ENCODE results near the gene COMMD1. TPM values are rescaled to one million over a fixed set of nuclear protein-coding genes. Genes with fewer than 3 reads are reported as not detected.
"Not testable (repeated sequence)": the region's sequence is repeated elsewhere in the genome, so short reads cannot be mapped to it uniquely, and the experiment has no call there.

The COMMD1 gene
- polyA plus RNA-seq, 1 donor from 2014 or later, result 69.1 TPM

DNA sequence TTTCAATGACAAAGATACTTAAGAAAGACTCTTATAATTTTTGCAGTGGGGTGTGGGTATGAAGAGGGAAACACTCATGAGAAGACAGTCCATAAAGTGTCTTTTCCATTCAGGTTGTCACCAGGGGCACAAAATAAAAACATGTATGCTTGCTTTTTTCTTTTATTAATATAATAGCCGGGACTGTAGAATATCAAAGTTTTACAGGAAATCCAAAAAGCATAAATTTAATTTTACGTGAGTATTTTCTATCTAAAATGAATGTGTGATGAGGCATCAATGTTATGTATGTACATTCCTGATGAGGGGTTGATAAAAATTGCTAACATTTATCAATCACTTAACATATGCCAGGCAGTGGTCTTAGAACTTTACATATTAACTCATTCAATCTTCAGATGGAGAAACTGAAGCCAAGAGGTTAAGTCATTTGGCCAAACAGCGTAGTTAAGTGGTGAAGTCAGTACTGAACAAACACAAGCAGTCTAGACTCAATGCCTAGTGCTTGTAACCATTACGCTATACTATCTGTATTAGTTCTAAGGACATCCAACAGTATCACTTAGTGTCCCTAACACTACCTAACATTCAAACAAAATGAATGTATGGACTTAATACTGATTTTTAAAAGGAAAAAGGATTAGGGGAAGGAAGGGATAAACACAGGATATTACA is 27.8 kb upstream of the COMMD1 start:
- Histone ChIP-seq H3K9me2 (ENCODE audit: insufficient read depth, low read length) (no peaks in the 10 kb centered on the region), H2AFZ (ENCODE audit: low read depth, low read length) (no peak overlapping the region), H3K27me3 (ENCODE audit: insufficient read depth, low read depth, low read length) (no peaks in the 10 kb centered on the region), H3K9me3 (ENCODE audit: low read length) (no peaks in the 10 kb centered on the region), H3K4me2 (ENCODE audit: low read length) (no peak overlapping the region), H3K9ac (ENCODE audit: low read length) (no peak overlapping the region), H4K20me1 (ENCODE audit: insufficient read depth) (no peaks in the 10 kb centered on the region), H3F3A (ENCODE audit: insufficient read depth, low read length, poor library complexity, severe bottlenecking) (no peaks in the 10 kb centered on the region), H3K4me3 (ENCODE audit: low read length) (no peak overlapping the region), H3K79me2 (replicated peaks; ENCODE audit: insufficient read depth, low read length) (no peaks in the 10 kb centered on the region), H3K36me3 (ENCODE audit: insufficient read depth, low read length) (peaks cover 7% of the 10 kb centered on the region), H3K27ac (ENCODE audit: low read length) (no peak overlapping the region)
- TF ChIP-seq REST (IDR thresholded peaks at IDR 0.05; ENCODE audit: borderline replicate concordance) (no peak), MXI1 (conservative IDR thresholded peaks at IDR 0.05; ENCODE audit: poor library complexity, severe bottlenecking) (no peak), TAF1 (IDR thresholded peaks at IDR 0.05; ENCODE audit: low read depth) (no peak), EP300 (conservative IDR thresholded peaks at IDR 0.05; ENCODE audit: poor library complexity, severe bottlenecking) (no peak), POLR2AphosphoS5 (IDR thresholded peaks at IDR 0.05) (no peak), SMC3 (conservative IDR thresholded peaks at IDR 0.05; ENCODE audit: poor library complexity) (no peak), RAD21 (conservative IDR thresholded peaks at IDR 0.05) (no peak), EZH2 (IDR thresholded peaks at IDR 0.05; ENCODE audit: borderline replicate concordance, insufficient read depth, low read length, poor library complexity, severe bottlenecking) (no peak)
- TF ChIP-seq, protein P1, sequence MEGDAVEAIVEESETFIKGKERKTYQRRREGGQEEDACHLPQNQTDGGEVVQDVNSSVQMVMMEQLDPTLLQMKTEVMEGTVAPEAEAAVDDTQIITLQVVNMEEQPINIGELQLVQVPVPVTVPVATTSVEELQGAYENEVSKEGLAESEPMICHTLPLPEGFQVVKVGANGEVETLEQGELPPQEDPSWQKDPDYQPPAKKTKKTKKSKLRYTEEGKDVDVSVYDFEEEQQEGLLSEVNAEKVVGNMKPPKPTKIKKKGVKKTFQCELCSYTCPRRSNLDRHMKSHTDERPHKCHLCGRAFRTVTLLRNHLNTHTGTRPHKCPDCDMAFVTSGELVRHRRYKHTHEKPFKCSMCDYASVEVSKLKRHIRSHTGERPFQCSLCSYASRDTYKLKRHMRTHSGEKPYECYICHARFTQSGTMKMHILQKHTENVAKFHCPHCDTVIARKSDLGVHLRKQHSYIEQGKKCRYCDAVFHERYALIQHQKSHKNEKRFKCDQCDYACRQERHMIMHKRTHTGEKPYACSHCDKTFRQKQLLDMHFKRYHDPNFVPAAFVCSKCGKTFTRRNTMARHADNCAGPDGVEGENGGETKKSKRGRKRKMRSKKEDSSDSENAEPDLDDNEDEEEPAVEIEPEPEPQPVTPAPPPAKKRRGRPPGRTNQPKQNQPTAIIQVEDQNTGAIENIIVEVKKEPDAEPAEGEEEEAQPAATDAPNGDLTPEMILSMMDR (IDR thresholded peaks at IDR 0.05; ENCODE audit: poor library complexity, severe bottlenecking), result no peak

- no peak overlapping the region for H3K27ac ChIP-seq (ENCODE audit: low read length)
- no peaks in the 10 kb centered on the region for H3K9me3 ChIP-seq (ENCODE audit: low read length)
- no peaks in the 10 kb centered on the region for H4K20me1 ChIP-seq (ENCODE audit: insufficient read depth)
- no peaks in the 10 kb centered on the region for H3F3A ChIP-seq (ENCODE audit: insufficient read depth, low read length, poor library complexity, severe bottlenecking)
- H3K79me2 ChIP-seq (replicated peaks; ENCODE audit: insufficient read depth, low read length), result peaks cover 3% of the 10 kb centered on the region
- H3K4me3 ChIP-seq (ENCODE audit: low read length), result no peak overlapping the region
- H2AFZ ChIP-seq (ENCODE audit: low read depth, low read length), result no peak overlapping the region
- no peaks in the 10 kb centered on the region for H3K9me2 ChIP-seq (ENCODE audit: insufficient read depth, low read length)
- H3K27me3 ChIP-seq (ENCODE audit: insufficient read depth, low read depth, low read length), result no peaks in the 10 kb centered on the region
- peaks cover 7% of the 10 kb centered on the region for H3K36me3 ChIP-seq (ENCODE audit: insufficient read depth, low read length)
- no peak overlapping the region for H3K4me2 ChIP-seq (ENCODE audit: low read length)
- TF ChIP-seq, protein P1 (IDR thresholded peaks at IDR 0.05; ENCODE audit: poor library complexity, severe bottlenecking), result no peak
- no peak for TF ChIP-seq REST (IDR thresholded peaks at IDR 0.05; ENCODE audit: borderline replicate concordance)
- TF ChIP-seq EZH2 (IDR thresholded peaks at IDR 0.05; ENCODE audit: borderline replicate concordance, insufficient read depth, low read length, poor library complexity, severe bottlenecking), result no peak
- TF ChIP-seq RAD21 (conservative IDR thresholded peaks at IDR 0.05), result no peak
- H3K9ac ChIP-seq (ENCODE audit: low read length), result no peak overlapping the region
Observed at GRCh38 chr2:61878761-61879160, 26.7 kb upstream of the COMMD1 start.

DNA sequence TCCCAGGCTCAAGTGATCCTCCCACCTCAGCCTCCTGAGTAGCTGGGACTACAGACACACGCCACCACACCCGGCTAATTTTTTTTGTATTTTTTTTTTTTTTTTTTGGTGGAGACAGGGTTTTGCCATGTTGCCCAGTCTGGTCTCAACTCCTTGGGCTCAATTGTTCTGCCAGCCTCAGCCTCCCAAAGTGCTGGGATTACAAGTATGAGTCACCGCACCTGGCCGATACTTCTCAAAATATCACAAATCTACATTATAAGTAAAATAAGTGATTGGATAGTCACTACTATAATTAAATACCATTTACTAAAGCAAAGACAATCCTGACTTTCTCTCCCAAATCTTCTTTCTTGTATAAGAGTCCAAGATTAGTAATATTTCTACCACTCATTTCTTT is 26.1 kb upstream of the COMMD1 start:
- not testable (repeated sequence) for H3K9me2 ChIP-seq (ENCODE audit: insufficient read depth, low read length); H3K9ac ChIP-seq (ENCODE audit: low read length); H4K20me1 ChIP-seq (ENCODE audit: insufficient read depth); H3K4me3 ChIP-seq (ENCODE audit: low read length); H3F3A ChIP-seq (ENCODE audit: insufficient read depth, low read length, poor library complexity, severe bottlenecking); H3K9me3 ChIP-seq (ENCODE audit: low read length); H3K79me2 ChIP-seq (replicated peaks; ENCODE audit: insufficient read depth, low read length); H3K4me2 ChIP-seq (ENCODE audit: low read length); H3K36me3 ChIP-seq (ENCODE audit: insufficient read depth, low read length); H3K27ac ChIP-seq (ENCODE audit: low read length); H2AFZ ChIP-seq (ENCODE audit: low read depth, low read length); H3K27me3 ChIP-seq (ENCODE audit: insufficient read depth, low read depth, low read length)
